RPMI7951 (cell line): ENCODE results near the gene OCSTAMP. TPM values are rescaled to one million over a fixed set of nuclear protein-coding genes. Genes with fewer than 3 reads are reported as not detected.
A peak's percentile ranks its signal among the peaks of the same experiment; 100 is the strongest.

Source experiments
- DNase-seq: peaks from one replicate; pipeline ENCODE4 v3.0.0-alpha.2; 2012; ENCODE audit warnings: low read depth
- total RNA-seq: library from RNA; depleted of rRNA; stranded (reverse); fragments of >200 nt; shearing (Covaris generic); gene quantifications from 2 replicates; pipeline ENCODE4 v1.2.3, GENCODE V29; 2014

The OCSTAMP gene
- total RNA-seq, 1 experiment from 2014 or later = not detected

GRCh38 chr20:46573234-46573633 is 22.8 kb upstream of the OCSTAMP start:
- no peak for DNase-seq

DNA sequence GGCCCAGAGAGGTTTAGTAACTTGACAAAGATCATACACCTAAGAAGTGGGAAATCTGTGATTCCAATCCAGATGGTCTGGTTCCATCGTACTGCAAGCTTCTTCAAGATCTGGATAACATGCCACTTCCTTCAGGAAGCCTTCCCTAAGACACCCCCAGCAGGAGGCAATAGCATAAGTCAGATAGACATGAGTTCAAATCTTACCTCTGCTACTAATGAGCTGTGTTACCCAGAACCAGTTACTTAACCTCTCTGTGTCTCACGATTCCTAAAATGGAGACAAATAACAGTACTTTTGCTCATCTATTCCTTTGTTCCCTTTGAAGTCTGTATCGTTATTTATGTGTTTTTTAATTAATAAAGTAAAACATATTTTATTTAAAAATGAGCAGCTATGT is 22.3 kb upstream of the OCSTAMP start:
- DNase-seq = no peak

- DNase-seq = peak; percentile 52
Measured at GRCh38 chr20:46572153-46572552, 21.7 kb upstream of the OCSTAMP start.

DNA sequence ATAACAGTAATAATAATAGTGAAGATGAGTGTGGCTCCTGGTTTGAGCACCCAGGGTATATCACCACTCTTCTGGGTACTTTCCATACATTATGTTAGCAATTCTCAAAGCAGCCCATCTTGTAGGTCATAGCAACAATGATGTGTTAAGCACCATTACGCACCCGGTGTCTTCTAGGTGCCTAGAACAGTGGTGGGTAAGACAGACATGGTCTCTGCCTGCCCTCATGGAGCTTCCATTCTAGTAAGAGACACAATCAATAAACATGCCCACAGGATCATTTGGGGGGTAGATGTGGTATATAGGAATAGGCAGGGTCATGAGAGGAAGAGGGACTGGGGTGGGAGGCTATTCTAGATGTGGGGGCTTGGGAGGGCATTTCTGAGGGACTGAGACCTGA is 21.0 kb upstream of the OCSTAMP start:
- DNase-seq = no peak

DNA sequence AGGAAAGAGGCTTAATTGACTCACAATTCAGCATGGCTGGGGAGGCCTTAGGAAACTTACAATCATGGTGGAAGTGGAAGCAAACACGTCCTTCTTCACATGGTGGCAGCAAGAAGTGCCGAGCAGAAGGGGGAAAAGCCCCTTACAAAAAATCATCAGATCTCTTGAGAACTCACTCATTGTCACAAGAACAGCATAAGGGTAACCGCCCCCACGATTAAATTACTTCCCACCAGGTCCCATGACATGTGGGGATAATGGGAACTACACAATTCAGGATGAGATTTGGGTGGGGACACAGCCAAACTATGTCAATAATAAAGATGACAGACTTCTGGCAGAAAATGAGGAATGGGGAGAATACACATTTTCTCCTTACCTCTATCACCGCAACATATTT is 20.5 kb upstream of the OCSTAMP start:
- DNase-seq = no peak

- DNase-seq = no peak
Measured at GRCh38 chr20:46569961-46570360, 19.5 kb upstream of the OCSTAMP start.

DNA sequence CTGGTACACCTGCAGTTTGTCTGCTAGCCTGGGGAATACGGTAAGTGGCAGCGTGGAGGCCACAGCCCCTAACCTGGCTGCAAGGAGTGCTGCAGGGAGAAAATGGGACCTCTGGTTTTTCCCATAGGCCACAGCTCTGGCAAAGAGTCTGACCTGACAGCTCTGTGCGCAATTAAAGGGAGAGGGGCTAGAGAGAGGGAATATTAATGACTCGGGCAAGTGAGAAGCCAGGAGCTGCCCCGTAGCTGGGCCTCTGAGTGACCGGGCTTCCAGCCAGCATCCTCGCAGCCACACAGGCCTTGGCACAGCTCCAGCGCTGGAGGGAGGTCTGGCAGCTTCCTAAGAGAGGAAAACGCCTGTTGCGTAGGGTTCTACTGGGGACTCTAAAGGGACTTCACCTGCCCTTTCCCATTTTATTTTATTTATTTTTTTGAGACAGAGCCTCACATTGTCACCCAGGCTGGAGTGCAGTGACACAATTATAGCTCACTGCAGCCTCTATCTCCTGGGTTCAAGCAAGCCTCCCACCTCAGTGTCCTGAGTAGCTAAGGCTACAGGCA is 18.2 kb upstream of the OCSTAMP start:
- DNase-seq = peak; percentile 92

DNA sequence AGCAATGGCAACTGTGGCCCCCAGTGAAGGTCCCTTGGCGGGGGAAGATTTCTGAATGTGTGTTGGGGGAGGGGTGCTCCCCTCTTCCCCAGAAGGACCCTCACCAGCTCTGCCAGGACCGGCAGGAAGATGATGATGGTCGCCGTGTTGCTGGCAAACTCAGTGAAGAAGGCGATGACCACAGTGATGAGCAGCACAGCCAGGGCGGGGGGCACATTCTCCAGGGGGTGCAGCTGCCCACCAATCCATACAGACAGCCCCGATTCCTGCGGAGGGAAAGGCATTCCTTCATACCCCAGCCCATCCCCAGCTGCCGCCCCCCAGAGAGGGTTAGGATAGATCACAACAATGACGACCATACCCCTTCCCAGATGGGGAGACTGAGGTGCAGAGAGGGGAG is 15.7 kb upstream of the OCSTAMP start:
- no peak for DNase-seq

GRCh38 chr20:46564241-46564957 is 13.9 kb upstream of the OCSTAMP start:
- DNase-seq = no peak

DNA sequence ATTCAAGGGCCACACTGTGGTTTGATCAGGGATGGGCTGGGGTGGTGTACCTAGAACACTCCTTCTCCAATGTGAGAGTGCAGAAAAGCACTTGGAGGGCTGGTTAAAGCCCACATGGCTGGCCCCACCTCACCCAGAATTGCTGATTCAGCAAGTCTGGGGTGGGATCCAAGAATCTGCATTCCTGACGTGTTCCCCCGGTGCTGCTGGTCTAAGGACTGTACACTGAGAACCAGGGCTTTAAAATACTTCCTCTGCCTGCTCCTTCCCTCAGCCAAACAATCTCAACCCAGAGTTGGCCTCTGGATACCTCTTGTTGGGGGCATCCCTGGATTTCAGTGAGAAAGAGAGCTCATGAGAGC is 13.4 kb upstream of the OCSTAMP start:
- no peak for DNase-seq

GRCh38 chr20:46563170-46563859 is 12.9 kb upstream of the OCSTAMP start:
- DNase-seq = peak; percentile 30

- DNase-seq = peak; percentile 76
Measured at GRCh38 chr20:46562373-46563169, 12.1 kb upstream of the OCSTAMP start.

DNA sequence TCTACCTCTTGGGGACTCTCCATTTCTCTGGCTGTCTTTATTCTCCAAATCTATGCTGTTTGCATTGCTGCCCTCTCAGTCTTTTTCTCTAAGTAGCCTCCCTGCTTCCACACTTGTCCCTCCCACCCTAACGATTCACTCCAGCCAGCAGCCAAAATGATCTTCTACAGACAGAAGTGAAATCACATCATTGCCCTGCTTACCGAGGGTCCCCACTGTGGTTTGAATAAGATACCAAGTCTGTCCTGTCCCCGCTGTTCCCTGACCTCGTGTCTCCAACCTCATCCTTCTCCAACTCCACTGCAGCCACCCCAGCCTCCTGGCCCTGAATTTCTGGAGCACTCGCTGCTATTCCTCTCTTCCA is 11.5 kb upstream of the OCSTAMP start:
- DNase-seq = no peak

- no peak for DNase-seq
Measured at GRCh38 chr20:46559685-46560440, 9.4 kb upstream of the OCSTAMP start.

DNA sequence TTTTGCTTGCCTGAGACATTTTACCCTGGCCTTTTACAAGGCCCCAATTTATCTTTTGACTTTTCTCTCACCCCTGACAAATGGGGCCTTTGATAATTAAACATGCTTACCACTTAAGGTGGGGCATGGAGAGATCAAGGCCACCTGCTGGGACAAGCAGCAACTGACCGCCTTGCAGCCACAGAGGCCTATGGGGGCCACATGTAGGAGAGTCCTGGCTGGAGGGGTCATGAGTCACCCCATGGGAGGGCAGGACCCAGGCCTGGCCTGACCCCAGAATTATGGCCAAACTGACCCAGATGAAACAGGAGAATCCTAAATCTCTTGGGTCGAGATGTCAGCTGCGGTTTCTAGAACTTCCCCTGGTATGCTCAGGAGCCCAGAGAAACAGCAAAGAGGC is 8.5 kb upstream of the OCSTAMP start:
- DNase-seq = no peak

DNA sequence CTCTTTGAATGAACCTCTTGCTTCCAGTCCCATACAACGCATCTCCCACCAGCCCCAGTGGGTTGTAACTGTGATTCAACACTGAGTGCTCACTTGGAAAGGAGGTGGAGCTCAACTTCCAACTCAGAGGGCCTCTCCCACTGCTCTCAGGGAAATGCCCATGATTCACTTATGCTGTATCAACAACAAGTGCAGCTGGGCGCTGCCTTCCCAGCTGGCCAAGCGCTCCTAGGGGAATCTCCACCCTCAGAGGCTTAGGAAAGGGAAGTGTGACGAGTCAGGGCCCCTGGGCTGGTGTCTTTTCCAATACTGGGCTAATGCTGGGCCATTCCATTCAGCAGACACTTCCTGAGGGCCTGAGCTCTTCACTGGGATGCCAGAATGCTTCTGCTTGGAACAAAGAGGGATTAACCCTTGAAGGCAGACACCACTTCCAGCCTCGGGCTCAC is 8.1 kb upstream of the OCSTAMP start:
- peak; percentile 97 for DNase-seq

GRCh38 chr20:46557231-46557956 is 6.9 kb upstream of the OCSTAMP start:
- peak; percentile 92 for DNase-seq

DNA sequence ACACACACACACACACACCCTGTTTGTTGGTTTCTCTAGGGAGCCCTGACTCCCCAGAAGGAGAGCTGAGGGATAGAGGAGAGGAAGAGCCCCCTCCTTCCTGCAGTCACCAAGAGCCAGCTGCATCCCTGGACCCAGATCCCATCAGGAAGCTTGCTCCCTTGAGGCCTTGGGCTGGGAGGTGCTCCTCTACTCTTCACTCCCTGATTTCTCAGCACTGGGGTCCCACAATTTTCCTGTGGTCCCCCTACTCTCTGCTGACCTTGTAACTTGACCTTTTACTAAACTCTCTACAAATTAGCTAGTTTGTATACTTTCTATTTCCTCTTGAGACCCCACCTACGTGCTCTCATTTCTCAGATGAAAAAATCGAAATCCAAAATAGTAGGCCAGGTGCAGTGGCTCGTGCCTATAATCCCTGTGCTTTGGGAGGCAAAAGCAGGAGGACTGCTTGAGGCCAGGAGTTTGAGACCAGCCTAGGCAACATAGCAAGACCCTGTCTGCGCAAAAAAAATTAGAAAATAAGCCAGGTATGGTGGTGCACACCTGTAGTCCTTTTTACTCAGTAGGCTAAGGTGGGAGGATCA is 5.0 kb upstream of the OCSTAMP start:
- no peak for DNase-seq

GRCh38 chr20:46554828-46555227 is 4.4 kb upstream of the OCSTAMP start:
- no peak for DNase-seq

GRCh38 chr20:46553926-46554325 is 3.5 kb upstream of the OCSTAMP start:
- no peak for DNase-seq
